ENCODE data around the gene DENND1B. TPM values are rescaled to one million over a fixed set of nuclear protein-coding genes. Genes with fewer than 3 reads are reported as not detected.

Gene DENND1B
- total RNA-seq, 4 donors from 2014 or later: 1.8 to 37.5 (median 19.5) TPM

GRCh38 chr1:197788741-197789739 is 13.8 kb upstream of the DENND1B start:
- Histone ChIP-seq H3K4me3 (no peak overlapping the region), H3K9me3 (no peaks in the 10 kb centered on the region), H3K36me3 (no peaks in the 10 kb centered on the region), H3K27me3 (no peaks in the 10 kb centered on the region), H3K4me1 (no peaks in the 10 kb centered on the region), H3K27ac (no peak overlapping the region)
- no peak for DNase-seq
- intact Hi-C loops (cut with DNase I; ENCODE audit: low total_unique reads): no loop called here
- no peak for TF ChIP-seq POLR2A (IDR thresholded peaks at IDR 0.05)
- TF ChIP-seq CTCF (IDR thresholded peaks at IDR 0.05): no peak

- H3K4me3 ChIP-seq: no peak overlapping the region
- no peaks in the 10 kb centered on the region for H3K4me1 ChIP-seq
- DNase-seq: no peak
- TF ChIP-seq POLR2A (IDR thresholded peaks at IDR 0.05) (no peak), CTCF (IDR thresholded peaks at IDR 0.05) (no peak)
- H3K36me3 ChIP-seq: no peaks in the 10 kb centered on the region
- H3K27me3 ChIP-seq: no peaks in the 10 kb centered on the region
- intact Hi-C loops (cut with DNase I; ENCODE audit: low total_unique reads): no loop called here
- no peaks in the 10 kb centered on the region for H3K9me3 ChIP-seq
- H3K27ac ChIP-seq: no peak overlapping the region
Observed at GRCh38 chr1:197787623-197788536, 12.6 kb upstream of the DENND1B start.

GRCh38 chr1:197787056-197787455 is 11.8 kb upstream of the DENND1B start:
- intact Hi-C loops (cut with DNase I; ENCODE audit: low total_unique reads): no loop called here
- no peaks in the 10 kb centered on the region for H3K4me1 ChIP-seq
- TF ChIP-seq CTCF (IDR thresholded peaks at IDR 0.05) (no peak), POLR2A (IDR thresholded peaks at IDR 0.05) (no peak)
- no peaks in the 10 kb centered on the region for H3K36me3 ChIP-seq
- no peaks in the 10 kb centered on the region for H3K27me3 ChIP-seq
- no peak overlapping the region for H3K27ac ChIP-seq
- H3K9me3 ChIP-seq: no peaks in the 10 kb centered on the region
- DNase-seq: no peak
- no peak overlapping the region for H3K4me3 ChIP-seq

- intact Hi-C loops (cut with DNase I; ENCODE audit: low total_unique reads): no loop called here
- no peaks in the 10 kb centered on the region for H3K36me3 ChIP-seq
- DNase-seq: no peak
- no peaks in the 10 kb centered on the region for H3K9me3 ChIP-seq
- H3K4me3 ChIP-seq: no peak overlapping the region
- no peaks in the 10 kb centered on the region for H3K4me1 ChIP-seq
- H3K27me3 ChIP-seq: no peaks in the 10 kb centered on the region
- TF ChIP-seq POLR2A (IDR thresholded peaks at IDR 0.05): no peak
- no peak for TF ChIP-seq CTCF (IDR thresholded peaks at IDR 0.05)
- H3K27ac ChIP-seq: no peak overlapping the region
Observed at GRCh38 chr1:197786280-197786679, 11.0 kb upstream of the DENND1B start.
